HG03039 (cell line): ENCODE results near the gene AQP6.

Experiments
- ATAC-seq: cut with Tn5 transposase; IDR thresholded peaks from one replicate; pipeline ENCODE4 v1.9.1; 2021; ENCODE audit warnings: mild to moderate bottlenecking, moderate library complexity; ENCODE audit not compliant: unreplicated experiment

Gene AQP6

GRCh38 chr12:49942921-49943624 is 29.7 kb upstream of the AQP6 start:
- no peak for ATAC-seq

GRCh38 chr12:49943625-49943960 is 29.2 kb upstream of the AQP6 start:
- no peak for ATAC-seq

GRCh38 chr12:49944046-49944445 is 28.7 kb upstream of the AQP6 start:
- ATAC-seq = no peak

GRCh38 chr12:49944718-49945117 is 28.0 kb upstream of the AQP6 start:
- ATAC-seq = no peak

GRCh38 chr12:49945394-49946080 is 27.2 kb upstream of the AQP6 start:
- ATAC-seq = no peak

GRCh38 chr12:49946086-49946485 is 26.7 kb upstream of the AQP6 start:
- no peak for ATAC-seq

GRCh38 chr12:49946497-49946896 is 26.2 kb upstream of the AQP6 start:
- no peak for ATAC-seq

GRCh38 chr12:49947593-49948226 is 25.0 kb upstream of the AQP6 start:
- ATAC-seq = no peak

GRCh38 chr12:49948866-49949845 is 23.6 kb upstream of the AQP6 start:
- ATAC-seq = no peak

GRCh38 chr12:49949866-49950265 is 22.9 kb upstream of the AQP6 start:
- ATAC-seq = no peak

- ATAC-seq = no peak
Observed at GRCh38 chr12:49950273-49951251, 22.2 kb upstream of the AQP6 start, which contains the start of gene AQP2. Gene AQP2, plus strand, starts transcription at chr12:49950737. Its CDS starts 94 bp downstream, at chr12:49950831.

GRCh38 chr12:49951411-49952240 is 21.1 kb upstream of the AQP6 start:
- ATAC-seq = no peak

- no peak for ATAC-seq
Observed at GRCh38 chr12:49952391-49953055, 20.2 kb upstream of the AQP6 start.

GRCh38 chr12:49953151-49953550 is 19.6 kb upstream of the AQP6 start:
- ATAC-seq = no peak

GRCh38 chr12:49953961-49954846 is 18.5 kb upstream of the AQP6 start:
- ATAC-seq = no peak

GRCh38 chr12:49954863-49955830 is 17.6 kb upstream of the AQP6 start:
- ATAC-seq = no peak
